ENCODE measurements around the gene SAPCD1.

SAPCD1 gene

DNA sequence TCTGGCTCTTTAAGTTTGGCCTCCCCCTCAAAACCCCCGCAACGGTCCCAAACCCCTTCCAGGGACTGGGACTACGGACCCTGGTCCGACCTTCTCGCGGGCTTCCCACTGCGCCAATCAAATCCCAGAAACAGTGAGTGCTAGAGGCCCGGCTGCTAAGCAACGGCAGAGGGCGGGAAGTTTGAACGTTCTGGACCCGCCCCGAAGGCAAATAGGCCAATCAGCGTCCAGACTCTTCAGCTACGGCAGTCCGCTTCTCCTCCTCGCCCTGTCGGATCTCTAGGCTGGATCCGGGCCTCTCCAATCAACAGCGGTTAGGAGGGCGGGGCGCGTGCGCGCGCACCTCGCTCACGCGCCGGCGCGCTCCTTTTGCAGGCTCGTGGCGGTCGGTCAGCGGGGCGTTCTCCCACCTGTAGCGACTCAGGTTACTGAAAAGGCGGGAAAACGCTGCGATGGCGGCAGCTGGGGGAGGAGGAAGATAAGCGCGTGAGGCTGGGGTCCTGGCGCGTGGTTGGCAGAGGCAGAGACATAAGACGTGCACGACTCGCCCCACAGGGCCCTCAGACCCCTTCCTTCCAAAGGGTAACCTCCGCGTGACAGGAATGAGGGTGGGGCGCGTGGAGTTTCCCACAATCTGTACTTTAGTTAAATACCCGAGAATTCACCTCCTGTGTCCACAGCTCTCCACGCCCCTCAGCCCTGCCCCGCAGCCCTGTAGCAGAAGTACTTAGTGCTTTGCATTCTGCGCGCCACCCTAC is 22.6 kb upstream of the SAPCD1 start, which contains the start of gene MSH5:
Gene MSH5, plus strand, starts transcription at position 367 of the 758 bp plus-strand sequence. CDS start 462 bp downstream, outside the sequence.
- peak; percentile 99 for DNase-seq (ENCODE audit: low read depth)
- TF ChIP-seq, protein P1, sequence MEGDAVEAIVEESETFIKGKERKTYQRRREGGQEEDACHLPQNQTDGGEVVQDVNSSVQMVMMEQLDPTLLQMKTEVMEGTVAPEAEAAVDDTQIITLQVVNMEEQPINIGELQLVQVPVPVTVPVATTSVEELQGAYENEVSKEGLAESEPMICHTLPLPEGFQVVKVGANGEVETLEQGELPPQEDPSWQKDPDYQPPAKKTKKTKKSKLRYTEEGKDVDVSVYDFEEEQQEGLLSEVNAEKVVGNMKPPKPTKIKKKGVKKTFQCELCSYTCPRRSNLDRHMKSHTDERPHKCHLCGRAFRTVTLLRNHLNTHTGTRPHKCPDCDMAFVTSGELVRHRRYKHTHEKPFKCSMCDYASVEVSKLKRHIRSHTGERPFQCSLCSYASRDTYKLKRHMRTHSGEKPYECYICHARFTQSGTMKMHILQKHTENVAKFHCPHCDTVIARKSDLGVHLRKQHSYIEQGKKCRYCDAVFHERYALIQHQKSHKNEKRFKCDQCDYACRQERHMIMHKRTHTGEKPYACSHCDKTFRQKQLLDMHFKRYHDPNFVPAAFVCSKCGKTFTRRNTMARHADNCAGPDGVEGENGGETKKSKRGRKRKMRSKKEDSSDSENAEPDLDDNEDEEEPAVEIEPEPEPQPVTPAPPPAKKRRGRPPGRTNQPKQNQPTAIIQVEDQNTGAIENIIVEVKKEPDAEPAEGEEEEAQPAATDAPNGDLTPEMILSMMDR (IDR thresholded peaks at IDR 0.05; ENCODE audit: low read length, missing control alignments) = no peak
- peak within 1 kb of the TSS; percentile 87 for H3K4me3 ChIP-seq (replicated peaks; ENCODE audit: low read depth, low read length)

DNA sequence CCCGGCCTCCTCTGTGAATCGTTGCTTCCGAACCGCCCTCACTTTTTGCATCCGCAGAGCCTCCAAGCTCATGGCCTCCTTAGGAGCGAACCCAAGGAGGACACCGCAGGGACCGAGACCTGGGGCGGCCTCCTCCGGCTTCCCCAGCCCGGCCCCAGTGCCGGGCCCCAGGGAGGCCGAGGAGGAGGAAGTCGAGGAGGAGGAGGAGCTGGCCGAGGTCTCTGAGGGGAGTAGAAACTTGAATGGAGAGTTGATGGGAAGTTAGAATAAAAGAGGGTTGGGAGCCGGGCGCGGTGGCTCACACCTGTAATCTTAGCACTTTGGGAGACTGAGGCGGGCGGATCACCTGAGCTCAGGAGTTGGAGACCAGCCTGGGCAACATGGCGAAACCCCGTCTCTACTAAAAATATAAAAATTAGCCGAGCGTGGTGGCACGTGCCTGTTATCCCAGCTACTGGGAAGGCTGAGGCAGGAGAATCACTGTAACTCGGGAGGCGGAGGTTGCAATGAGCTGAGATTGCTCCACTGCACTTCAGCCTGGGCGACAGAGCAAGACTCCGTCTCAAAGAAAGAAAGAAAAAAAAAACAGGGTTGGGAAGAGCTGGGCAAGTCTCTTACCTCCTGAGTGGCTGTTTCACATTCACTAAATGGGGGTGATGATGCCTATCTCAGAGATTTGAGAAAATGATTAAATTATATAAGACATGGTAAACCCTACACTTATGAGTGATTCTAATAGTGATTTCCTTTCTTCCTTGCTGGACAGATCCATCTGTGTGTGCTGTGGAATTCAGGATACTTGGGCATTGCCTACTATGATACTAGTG is 21.8 kb upstream of the SAPCD1 start:
- peak overlapping the region; percentile 87 for H3K4me3 ChIP-seq (replicated peaks; ENCODE audit: low read depth, low read length)
- no peak for DNase-seq (ENCODE audit: low read depth)

DNA sequence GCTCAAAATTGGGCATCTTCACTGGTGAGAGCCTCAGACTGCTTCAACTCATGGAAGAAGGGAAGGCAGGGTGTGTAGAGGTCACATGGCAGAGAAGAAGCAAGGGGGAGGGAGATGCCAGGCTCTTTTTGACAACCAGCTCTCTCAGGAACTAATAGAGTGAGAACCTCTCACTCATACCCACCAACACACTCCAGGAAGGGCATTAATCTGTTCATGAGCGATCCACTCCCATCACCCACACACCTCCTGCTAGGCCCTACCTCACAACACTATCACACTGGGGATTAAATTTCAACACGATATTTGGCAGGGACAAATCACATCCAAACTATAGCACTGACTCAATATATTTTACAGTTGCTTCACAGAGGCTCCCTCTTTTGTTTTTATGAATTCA is 20.6 kb upstream of the SAPCD1 start:
- DNase-seq (ENCODE audit: low read depth) = no peak
- no peak overlapping the region for H3K4me3 ChIP-seq (replicated peaks; ENCODE audit: low read depth, low read length)
- TF ChIP-seq, protein P1 (IDR thresholded peaks at IDR 0.05; ENCODE audit: low read length, missing control alignments) = no peak

More for the DNA sequence above, 21.8 kb upstream of the SAPCD1 start:
- TF ChIP-seq, protein P1 (IDR thresholded peaks at IDR 0.05; ENCODE audit: low read length, missing control alignments) = no peak

DNA sequence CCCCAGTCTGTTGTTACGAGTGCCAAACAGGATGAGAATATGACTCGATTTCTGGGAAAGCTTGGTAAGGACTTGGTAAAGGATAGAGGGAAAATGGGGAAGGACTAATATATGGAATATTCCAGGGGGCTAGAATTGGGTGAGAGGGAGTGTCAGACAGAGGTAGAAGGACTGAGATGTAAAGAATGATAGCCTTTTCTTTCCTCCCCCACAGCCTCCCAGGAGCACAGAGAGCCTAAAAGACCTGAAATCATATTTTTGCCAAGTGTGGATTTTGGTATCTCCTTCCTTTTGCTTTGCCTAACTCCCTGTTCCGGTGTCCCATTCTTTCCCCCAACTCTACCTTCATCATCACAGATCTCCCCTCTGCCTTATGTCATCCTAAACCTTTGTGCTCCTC is 19.6 kb upstream of the SAPCD1 start:
- DNase-seq (ENCODE audit: low read depth) = no peak
- no peak overlapping the region for H3K4me3 ChIP-seq (replicated peaks; ENCODE audit: low read depth, low read length)
- TF ChIP-seq, protein P1 (IDR thresholded peaks at IDR 0.05; ENCODE audit: low read length, missing control alignments) = no peak

DNA sequence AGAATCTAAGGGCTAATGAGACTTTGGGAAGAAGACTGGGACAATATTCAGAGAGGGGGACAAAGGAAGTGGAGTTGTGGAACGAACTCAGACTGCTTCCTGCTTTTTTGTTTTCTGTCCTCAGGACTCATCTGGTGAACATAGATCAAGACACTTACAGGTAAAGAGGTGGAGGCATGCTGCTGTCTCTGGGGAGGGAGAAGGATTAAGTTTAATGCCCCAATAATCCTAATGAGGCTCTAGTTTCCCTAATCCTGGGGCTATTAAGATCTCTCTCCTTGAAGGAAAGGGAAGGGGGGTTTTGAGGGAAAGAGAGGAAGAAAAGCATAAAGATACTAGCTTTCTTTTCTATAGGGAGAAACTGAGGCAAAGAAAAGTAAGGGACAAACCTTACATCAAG is 18.0 kb upstream of the SAPCD1 start:
- H3K4me3 ChIP-seq (replicated peaks; ENCODE audit: low read depth, low read length) = no peak overlapping the region
- TF ChIP-seq, protein P1 (IDR thresholded peaks at IDR 0.05; ENCODE audit: low read length, missing control alignments) = no peak

DNA sequence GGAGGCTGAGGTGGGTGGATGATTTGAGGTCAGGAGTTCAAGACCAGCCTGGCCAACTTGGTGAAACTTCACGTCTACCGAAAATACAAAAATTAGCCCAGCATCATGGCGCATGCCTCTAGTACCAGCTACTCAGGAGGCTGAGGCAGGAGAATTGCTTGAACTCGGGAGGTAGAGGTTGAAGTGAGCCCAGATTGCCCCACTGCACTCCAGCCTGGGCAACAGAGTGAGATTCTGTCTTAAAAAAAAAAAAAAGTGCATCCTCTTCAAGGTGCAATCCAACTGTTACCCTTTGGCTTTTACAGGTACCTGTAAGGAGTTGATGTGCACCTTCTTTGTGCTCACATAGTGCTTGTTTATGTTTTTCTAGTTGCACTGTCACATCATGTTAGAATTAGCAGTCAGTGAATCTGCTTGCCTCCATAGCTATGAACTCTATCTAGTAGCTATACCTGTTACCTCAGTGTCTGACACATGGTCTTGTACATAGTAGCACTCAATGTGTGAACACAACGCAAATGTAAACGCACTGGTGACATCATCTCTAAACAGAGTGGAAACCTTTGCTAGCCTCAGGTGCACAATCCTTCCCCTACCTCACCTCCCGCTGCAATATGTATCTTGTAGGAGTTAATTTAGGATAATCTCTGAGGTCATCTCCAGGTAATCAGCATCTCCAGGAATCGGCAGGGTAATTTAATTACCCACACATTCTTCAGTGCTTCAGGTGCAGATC is 13.0 kb upstream of the SAPCD1 start:
- TF ChIP-seq, protein P1 (IDR thresholded peaks at IDR 0.05; ENCODE audit: low read length, missing control alignments) = no peak
- H3K4me3 ChIP-seq (replicated peaks; ENCODE audit: low read depth, low read length) = no peak overlapping the region
- no peak for DNase-seq (ENCODE audit: low read depth)

More for the DNA sequence above, 18.0 kb upstream of the SAPCD1 start:
- no peak for DNase-seq (ENCODE audit: low read depth)
